GM19395 (cell line): ENCODE results near the gene PRDM16.

Experiments used
- ATAC-seq: cut with Tn5 transposase; IDR thresholded peaks from one replicate; pipeline ENCODE4 v1.9.1; 2021; ENCODE audit warnings: mild to moderate bottlenecking, moderate library complexity; ENCODE audit not compliant: unreplicated experiment

PRDM16 gene

GRCh38 chr1:3290915-3291314 lies 221.9 kb downstream of the PRDM16 start:
- no peak for ATAC-seq

- ATAC-seq: no peak
Measured at GRCh38 chr1:3292051-3292722, 223.2 kb downstream of the PRDM16 start.

GRCh38 chr1:3292868-3293562 lies 224.0 kb downstream of the PRDM16 start:
- ATAC-seq: no peak

- no peak for ATAC-seq
Measured at GRCh38 chr1:3293563-3294080, 224.6 kb downstream of the PRDM16 start.

- ATAC-seq: no peak
Measured at GRCh38 chr1:3294450-3294849, 225.4 kb downstream of the PRDM16 start.

GRCh38 chr1:3295846-3296245 lies 226.8 kb downstream of the PRDM16 start:
- no peak for ATAC-seq

GRCh38 chr1:3296326-3296725 lies 227.3 kb downstream of the PRDM16 start:
- ATAC-seq: no peak

- no peak for ATAC-seq
Measured at GRCh38 chr1:3296826-3297225, 227.8 kb downstream of the PRDM16 start.

- no peak for ATAC-seq
Measured at GRCh38 chr1:3297756-3298155, 228.8 kb downstream of the PRDM16 start.

GRCh38 chr1:3298197-3298596 lies 229.2 kb downstream of the PRDM16 start:
- no peak for ATAC-seq

GRCh38 chr1:3304246-3304645 lies 235.2 kb downstream of the PRDM16 start:
- no peak for ATAC-seq

- ATAC-seq: no peak
Measured at GRCh38 chr1:3304692-3305091, 235.7 kb downstream of the PRDM16 start.

GRCh38 chr1:3305156-3305555 lies 236.2 kb downstream of the PRDM16 start:
- no peak for ATAC-seq

- ATAC-seq: no peak
Measured at GRCh38 chr1:3306583-3307291, 237.7 kb downstream of the PRDM16 start.

GRCh38 chr1:3307359-3307758 lies 238.4 kb downstream of the PRDM16 start:
- no peak for ATAC-seq

GRCh38 chr1:3308053-3308452 lies 239.1 kb downstream of the PRDM16 start:
- ATAC-seq: no peak

GRCh38 chr1:3310718-3311400 lies 241.9 kb downstream of the PRDM16 start:
- ATAC-seq: no peak

- ATAC-seq: no peak
Measured at GRCh38 chr1:3311711-3312110, 242.7 kb downstream of the PRDM16 start.

GRCh38 chr1:3312310-3312897 lies 243.4 kb downstream of the PRDM16 start:
- no peak for ATAC-seq

- ATAC-seq: no peak
Measured at GRCh38 chr1:3312898-3313575, 244.0 kb downstream of the PRDM16 start.
